HCT116 (cell line): ENCODE data around the gene DNAJC1. TPM values are rescaled to one million over a fixed set of nuclear protein-coding genes. Genes with fewer than 3 reads are reported as not detected.

Source experiments
- ATAC-seq: fragments of 200-7000 bp; cut with Tn5 transposase; 2 replicates; pipeline ENCODE4 v1.9.1; 2020; ENCODE audit warnings: mild to moderate bottlenecking, moderate library complexity
- BruUV-seq: library from RNA; stranded (reverse); fragments of 400-500 nt; replicated peaks from 2 replicates; lab custom pipeline; 2021; lab: Mats Ljungman, UMichigan
- CTCF ChIA-PET: fragments of 300-600 bp; sonication (Branson Sonifier 250); formaldehyde crosslinking; loops from one replicate; lab custom pipeline; 2021; ENCODE audit warnings: antibody characterized with exemption; lab: Charles Lee
- POLR2A ChIA-PET: fragments of 300-600, 350-600 bp; sonication (Branson Sonifier 250); formaldehyde crosslinking; loops from one replicate; lab custom pipeline; 2021; ENCODE audit warnings: antibody characterized with exemption; lab: Charles Lee
- RAD21 ChIA-PET, 2 experiments: fragments of 300-600 bp; sonication (Branson Sonifier 250); formaldehyde crosslinking; loops; one replicate each; lab custom pipeline; 2023; ENCODE audit warnings: low total read pairs in 2 of 2; ENCODE audit not compliant: uncharacterized antibody in 2 of 2, unreplicated experiment in 2 of 2, low non-redundant PET in 1 of 2; lab: Charles Lee
- DNase-seq: peaks from one replicate; pipeline ENCODE4 v3.0.0-alpha.2; 2010; ENCODE audit warnings: low read depth, low spot score
- H2AFZ ChIP-seq: fragments of 200-600 bp; shearing (Covaris generic), sonication (generic); 2 replicates; pipeline ENCODE4 v1.6.1; 2017; ENCODE audit warnings: low read depth, mixed run types, mixed read lengths, antibody characterized with exemption, low read length; ENCODE audit not compliant: poor library complexity, severe bottlenecking
- H3K27ac ChIP-seq: 2 replicates; pipeline ENCODE4 v1.5.1; 2012; ENCODE audit warnings: low read depth, low read length
- H3K27me3 ChIP-seq: fragments of 200-600 bp; sonication (generic); 2 replicates; pipeline ENCODE4 v1.6.1; 2016; ENCODE audit warnings: mixed run types, low read length, mixed read lengths; ENCODE audit not compliant: insufficient read depth
- H3K36me3 ChIP-seq, 2 experiments: fragments of 200-500 bp in 1 of 2; fragments of 200-600 bp in 1 of 2; sonication (Bioruptor generic) in 1 of 2; sonication (generic) in 1 of 2; 2 replicates each; pipeline versions ENCODE4 v1.5.1 to v1.6.1; 2014 to 2016; ENCODE audit warnings: low read length in 2 of 2, inconsistent platforms in 1 of 2, mixed read lengths in 1 of 2, mixed run types in 1 of 2; ENCODE audit not compliant: insufficient read depth in 2 of 2, control insufficient read depth in 1 of 2
- H3K4me1 ChIP-seq, 2 experiments: fragments of 200-600 bp in 1 of 2; sonication (generic) in 1 of 2; 2 replicates each; pipeline versions ENCODE4 v1.5.1 to v1.6.1; 2012 to 2017; ENCODE audit warnings: low read length in 2 of 2, inconsistent platforms in 1 of 2, mild to moderate bottlenecking in 1 of 2, mixed read lengths in 1 of 2, mixed run types in 1 of 2, moderate library complexity in 1 of 2; ENCODE audit not compliant: insufficient read depth in 2 of 2, control insufficient read depth in 1 of 2
- H3K4me2 ChIP-seq: fragments of 200-600 bp; sonication (generic); 2 replicates; pipeline ENCODE4 v1.6.1; 2017; ENCODE audit warnings: mixed run types, low read length, mixed read lengths
- H3K4me3 ChIP-seq, 2 experiments: fragments of 200-600 bp in 1 of 2; sonication (generic) in 1 of 2; replicated peaks in 1 of 2; 2 replicates each; pipeline ENCODE4 v1.5.1; 2011 to 2016; ENCODE audit warnings: low read length in 2 of 2, control low read depth in 1 of 2, low read depth in 1 of 2, mild to moderate bottlenecking in 1 of 2, mixed read lengths in 1 of 2, mixed run types in 1 of 2
- H3K79me2 ChIP-seq: fragments of 200-600 bp; sonication (generic); 2 replicates; pipeline ENCODE4 v1.6.1; 2017; ENCODE audit warnings: mild to moderate bottlenecking, mixed run types, low read length, moderate library complexity, mixed read lengths; ENCODE audit not compliant: insufficient read depth
- H3K9ac ChIP-seq: fragments of 200-600 bp; sonication (generic); 2 replicates; pipeline ENCODE4 v1.6.1; 2016; ENCODE audit warnings: low read length, mixed read lengths
- H3K9me2 ChIP-seq: fragments of 200-600 bp; sonication (generic), shearing (Covaris generic); 2 replicates; pipeline ENCODE4 v1.6.1; 2017; ENCODE audit warnings: mixed run types, mild to moderate bottlenecking, moderate library complexity; ENCODE audit not compliant: insufficient read depth
- H3K9me3 ChIP-seq, 2 experiments: fragments of 200-500 bp in 1 of 2; fragments of 200-600 bp in 1 of 2; sonication (Bioruptor generic) in 1 of 2; sonication (generic) in 1 of 2; 2 replicates each; pipeline ENCODE4 v1.6.1; 2014 to 2017; ENCODE audit warnings: low read length in 2 of 2, mixed read lengths in 2 of 2, inconsistent platforms in 1 of 2, low read depth in 1 of 2, mild to moderate bottlenecking in 1 of 2, mixed run types in 1 of 2, moderate library complexity in 1 of 2; ENCODE audit not compliant: control insufficient read depth in 1 of 2, insufficient read depth in 1 of 2
- H4K20me1 ChIP-seq: fragments of 200-600 bp; sonication (generic), shearing (Covaris generic); 2 replicates; pipeline ENCODE4 v1.6.1; 2017; ENCODE audit warnings: mixed run types, mild to moderate bottlenecking, moderate library complexity; ENCODE audit not compliant: insufficient read depth
- CBX3 ChIP-seq: IDR thresholded peaks from 2 replicates; pipeline ENCODE4 v1.6.1; 2012; ENCODE audit warnings: low read depth
- CEBPB ChIP-seq: IDR thresholded peaks from 2 replicates; pipeline ENCODE4 v1.6.1; 2012; ENCODE audit warnings: low read depth
- CTCF ChIP-seq, 3 experiments: fragments of 200-600 bp in 1 of 3; sonication (generic) in 1 of 3; IDR thresholded peaks in 2 of 3; conservative IDR thresholded peaks in 1 of 3; 2 replicates each; pipeline ENCODE4 v1.5.1; 2012 to 2017; ENCODE audit warnings: low read depth in 2 of 3, low read length in 2 of 3, antibody characterized with exemption in 1 of 3, borderline replicate concordance in 1 of 3, control low read depth in 1 of 3, mild to moderate bottlenecking in 1 of 3, mixed read lengths in 1 of 3, mixed run types in 1 of 3, moderate library complexity in 1 of 3; ENCODE audit not compliant: insufficient read depth in 1 of 3
- EGR1 ChIP-seq: IDR thresholded peaks from 2 replicates; pipeline ENCODE4 v1.6.1; 2012; ENCODE audit warnings: low read depth
- ELF1 ChIP-seq: IDR thresholded peaks from 2 replicates; pipeline ENCODE4 v1.6.1; 2012; ENCODE audit warnings: low read depth, borderline replicate concordance
- EZH2 ChIP-seq: fragments of 200-600 bp; sonication (generic); IDR thresholded peaks from 2 replicates; pipeline ENCODE4 v1.6.1; 2017; ENCODE audit warnings: antibody characterized with exemption, mixed run types
- EZH2phosphoT487 ChIP-seq: fragments of 200-600 bp; IDR thresholded peaks from 2 replicates; pipeline ENCODE4 v1.6.1; 2018; ENCODE audit warnings: antibody characterized with exemption, borderline replicate concordance
- FOSL1 ChIP-seq: IDR thresholded peaks from 2 replicates; pipeline ENCODE4 v1.6.1; 2012; ENCODE audit warnings: low read depth
- JUND ChIP-seq: IDR thresholded peaks from 2 replicates; pipeline ENCODE4 v1.6.1; 2012
- RAD21 ChIP-seq: IDR thresholded peaks from 2 replicates; pipeline ENCODE4 v1.6.1; 2012; ENCODE audit warnings: low read depth, mild to moderate bottlenecking
- SIN3A ChIP-seq: IDR thresholded peaks from 2 replicates; pipeline ENCODE4 v1.6.1; 2012; ENCODE audit warnings: low read depth
- SRF ChIP-seq: IDR thresholded peaks from 2 replicates; pipeline ENCODE4 v1.6.1; 2012; ENCODE audit warnings: low read depth
- TCF7L2 ChIP-seq: IDR thresholded peaks from 2 replicates; pipeline ENCODE4 v1.7.0; 2011; ENCODE audit warnings: borderline replicate concordance, inconsistent platforms; ENCODE audit not compliant: insufficient read depth, insufficient read length; ENCODE audit errors: extremely low read depth
- YY1 ChIP-seq: IDR thresholded peaks from 2 replicates; pipeline ENCODE4 v1.6.1; 2011; ENCODE audit warnings: low read length, low read depth, moderate library complexity, mild to moderate bottlenecking; ENCODE audit not compliant: insufficient replicate concordance; ENCODE audit errors: extremely low read depth
- ZNF274 ChIP-seq: fragments of 200-500 bp; sonication (Bioruptor generic); IDR thresholded peaks from 2 replicates; pipeline ENCODE4 v1.6.1; 2014; ENCODE audit warnings: mild to moderate bottlenecking, low read depth, low read length, inconsistent platforms
- intact Hi-C: fragments of 100-400 bp; cut with micrococcal nuclease; formaldehyde crosslinking; loops from 2 replicates; pipeline ENCODE4 v1.10.0; 2022
- total RNA-seq: library from RNA; stranded (reverse); gene quantifications from one replicate; pipeline ENCODE4 v1.2.1, GENCODE V29; 2021; ENCODE audit not compliant: unreplicated experiment
- TF ChIP-seq, protein P1 (sequence below): IDR thresholded peaks from 2 replicates; pipeline ENCODE4 v1.6.1; 2011; ENCODE audit warnings: mild to moderate bottlenecking, low read length, moderate library complexity; ENCODE audit not compliant: insufficient replicate concordance; ENCODE audit errors: extremely low read depth
- TF ChIP-seq, protein P2 (sequence below): IDR thresholded peaks from 2 replicates; pipeline ENCODE4 v1.6.1; 2012; ENCODE audit warnings: low read depth
- TF ChIP-seq, protein P3 (sequence below): IDR thresholded peaks from 2 replicates; pipeline ENCODE4 v1.6.1; 2012
- TF ChIP-seq, protein P4 (sequence below): IDR thresholded peaks from 2 replicates; pipeline ENCODE4 v1.6.1; 2012

DNAJC1 gene
- total RNA-seq, 1 experiment from 2014 or later = 17.9 TPM

DNA sequence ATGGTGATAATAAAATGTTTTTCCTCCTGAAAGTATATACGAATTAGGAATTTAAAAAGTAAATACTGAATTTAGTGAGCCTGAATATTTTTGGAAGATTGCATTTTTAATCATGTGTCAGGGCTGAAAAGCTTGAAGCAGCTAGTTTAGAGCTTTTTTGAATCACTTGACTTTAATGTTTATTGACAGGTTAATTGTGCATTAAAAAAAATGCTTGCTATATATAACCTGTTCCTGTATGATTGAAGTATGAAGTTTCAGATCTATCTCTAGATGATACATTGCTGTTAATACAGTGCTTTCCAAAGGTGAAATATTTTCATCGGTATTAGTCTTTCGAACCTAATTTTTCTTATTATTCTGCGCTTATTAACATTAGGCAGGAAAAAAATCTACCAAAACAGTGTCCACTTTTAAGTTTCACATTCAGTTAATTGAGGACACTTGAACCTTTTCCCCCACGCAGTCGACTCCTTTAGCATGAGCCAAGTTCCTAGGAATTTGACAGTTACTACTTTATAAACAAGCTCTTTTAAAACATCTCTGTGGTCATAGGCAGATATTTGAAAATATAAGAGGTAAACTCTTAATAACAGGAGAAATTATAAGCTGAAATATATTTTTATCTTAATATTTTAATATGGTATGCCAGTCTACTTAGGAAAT lies 282.4 kb downstream of the DNAJC1 start:
- ChIA-PET POLR2A (no interaction called here), CTCF (interaction anchor here (1.5 to 1.8 kb wide), 2 partner anchors 9 to 11 kb away, joined by 3 to 6 read pairs; no protein-coding TSS in a partner anchor), RAD21 (no interaction called here)
- Histone ChIP-seq H2AFZ (no peak overlapping the region), H3K4me1 (peaks cover 13 to 22% of the 10 kb centered on the region in 2 experiments), H3K4me2 (no peak overlapping the region), H3K36me3 (no peaks in the 10 kb centered on the region), H3K9me2 (no peaks in the 10 kb centered on the region), H3K9ac (no peak overlapping the region), H3K27me3 (no peaks in the 10 kb centered on the region), H4K20me1 (peaks cover 15% of the 10 kb centered on the region; the same call in 1 of the 2 replicates), H3K79me2 (0 out of 2 replicates have a peak, but pooled peaks cover 14% of the 10 kb centered on the region), H3K4me3 (no peak overlapping the region), H3K9me3 (no peaks in the 10 kb centered on the region), H3K27ac (no peak overlapping the region)
- no peak for DNase-seq
- TF ChIP-seq ELF1 = no peak
- no peak for TF ChIP-seq SRF
- no peak for TF ChIP-seq CTCF (IDR thresholded peaks at IDR 0.05 in 2 of 3, conservative IDR thresholded peaks at IDR 0.05 in 1 of 3; ENCODE audit: borderline replicate concordance in 1 of 3, insufficient read depth in 1 of 3, low read depth in 2 of 3, low read length in 2 of 3)
- no peak for TF ChIP-seq EZH2
- TF ChIP-seq TCF7L2 = no peak
- TF ChIP-seq SIN3A = no peak
- no peak for TF ChIP-seq CEBPB
- no peak for TF ChIP-seq CBX3
- no peak for TF ChIP-seq ZNF274
- TF ChIP-seq YY1 = no peak
- no peak for TF ChIP-seq EGR1
- TF ChIP-seq, protein P1, sequence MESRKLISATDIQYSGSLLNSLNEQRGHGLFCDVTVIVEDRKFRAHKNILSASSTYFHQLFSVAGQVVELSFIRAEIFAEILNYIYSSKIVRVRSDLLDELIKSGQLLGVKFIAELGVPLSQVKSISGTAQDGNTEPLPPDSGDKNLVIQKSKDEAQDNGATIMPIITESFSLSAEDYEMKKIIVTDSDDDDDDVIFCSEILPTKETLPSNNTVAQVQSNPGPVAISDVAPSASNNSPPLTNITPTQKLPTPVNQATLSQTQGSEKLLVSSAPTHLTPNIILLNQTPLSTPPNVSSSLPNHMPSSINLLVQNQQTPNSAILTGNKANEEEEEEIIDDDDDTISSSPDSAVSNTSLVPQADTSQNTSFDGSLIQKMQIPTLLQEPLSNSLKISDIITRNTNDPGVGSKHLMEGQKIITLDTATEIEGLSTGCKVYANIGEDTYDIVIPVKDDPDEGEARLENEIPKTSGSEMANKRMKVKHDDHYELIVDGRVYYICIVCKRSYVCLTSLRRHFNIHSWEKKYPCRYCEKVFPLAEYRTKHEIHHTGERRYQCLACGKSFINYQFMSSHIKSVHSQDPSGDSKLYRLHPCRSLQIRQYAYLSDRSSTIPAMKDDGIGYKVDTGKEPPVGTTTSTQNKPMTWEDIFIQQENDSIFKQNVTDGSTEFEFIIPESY = no peak
- TF ChIP-seq, protein P2, sequence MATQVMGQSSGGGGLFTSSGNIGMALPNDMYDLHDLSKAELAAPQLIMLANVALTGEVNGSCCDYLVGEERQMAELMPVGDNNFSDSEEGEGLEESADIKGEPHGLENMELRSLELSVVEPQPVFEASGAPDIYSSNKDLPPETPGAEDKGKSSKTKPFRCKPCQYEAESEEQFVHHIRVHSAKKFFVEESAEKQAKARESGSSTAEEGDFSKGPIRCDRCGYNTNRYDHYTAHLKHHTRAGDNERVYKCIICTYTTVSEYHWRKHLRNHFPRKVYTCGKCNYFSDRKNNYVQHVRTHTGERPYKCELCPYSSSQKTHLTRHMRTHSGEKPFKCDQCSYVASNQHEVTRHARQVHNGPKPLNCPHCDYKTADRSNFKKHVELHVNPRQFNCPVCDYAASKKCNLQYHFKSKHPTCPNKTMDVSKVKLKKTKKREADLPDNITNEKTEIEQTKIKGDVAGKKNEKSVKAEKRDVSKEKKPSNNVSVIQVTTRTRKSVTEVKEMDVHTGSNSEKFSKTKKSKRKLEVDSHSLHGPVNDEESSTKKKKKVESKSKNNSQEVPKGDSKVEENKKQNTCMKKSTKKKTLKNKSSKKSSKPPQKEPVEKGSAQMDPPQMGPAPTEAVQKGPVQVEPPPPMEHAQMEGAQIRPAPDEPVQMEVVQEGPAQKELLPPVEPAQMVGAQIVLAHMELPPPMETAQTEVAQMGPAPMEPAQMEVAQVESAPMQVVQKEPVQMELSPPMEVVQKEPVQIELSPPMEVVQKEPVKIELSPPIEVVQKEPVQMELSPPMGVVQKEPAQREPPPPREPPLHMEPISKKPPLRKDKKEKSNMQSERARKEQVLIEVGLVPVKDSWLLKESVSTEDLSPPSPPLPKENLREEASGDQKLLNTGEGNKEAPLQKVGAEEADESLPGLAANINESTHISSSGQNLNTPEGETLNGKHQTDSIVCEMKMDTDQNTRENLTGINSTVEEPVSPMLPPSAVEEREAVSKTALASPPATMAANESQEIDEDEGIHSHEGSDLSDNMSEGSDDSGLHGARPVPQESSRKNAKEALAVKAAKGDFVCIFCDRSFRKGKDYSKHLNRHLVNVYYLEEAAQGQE = no peak
- TF ChIP-seq JUND = no peak
- no peak for TF ChIP-seq RAD21
- TF ChIP-seq, protein P3, sequence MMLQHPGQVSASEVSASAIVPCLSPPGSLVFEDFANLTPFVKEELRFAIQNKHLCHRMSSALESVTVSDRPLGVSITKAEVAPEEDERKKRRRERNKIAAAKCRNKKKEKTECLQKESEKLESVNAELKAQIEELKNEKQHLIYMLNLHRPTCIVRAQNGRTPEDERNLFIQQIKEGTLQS = no peak
- no peak for TF ChIP-seq EZH2phosphoT487
- no peak for TF ChIP-seq FOSL1
- TF ChIP-seq, protein P4, sequence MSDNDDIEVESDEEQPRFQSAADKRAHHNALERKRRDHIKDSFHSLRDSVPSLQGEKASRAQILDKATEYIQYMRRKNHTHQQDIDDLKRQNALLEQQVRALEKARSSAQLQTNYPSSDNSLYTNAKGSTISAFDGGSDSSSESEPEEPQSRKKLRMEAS = no peak
- intact Hi-C loops = no loop called here
- no peak for ATAC-seq
- BruUV-seq = no TSS peak
